ENCODE results near the gene ABCG1.

The ABCG1 gene

GRCh38 chr21:42188663-42189062, 30.3 kb upstream of the ABCG1 start:
- no peak for TF ChIP-seq CTCF (conservative IDR thresholded peaks at IDR 0.05)
- H3K27ac ChIP-seq, result no peak overlapping the region

- TF ChIP-seq CTCF (conservative IDR thresholded peaks at IDR 0.05), result no peak
- no peak overlapping the region for H3K27ac ChIP-seq
Observed at GRCh38 chr21:42189431-42189830, 29.5 kb upstream of the ABCG1 start.

- no peak overlapping the region for H3K27ac ChIP-seq
- TF ChIP-seq CTCF (conservative IDR thresholded peaks at IDR 0.05), result no peak
Observed at GRCh38 chr21:42189860-42190485, 29.0 kb upstream of the ABCG1 start.

- H3K27ac ChIP-seq, result no peak overlapping the region
- TF ChIP-seq CTCF (conservative IDR thresholded peaks at IDR 0.05), result no peak
Observed at GRCh38 chr21:42190486-42190863, 28.5 kb upstream of the ABCG1 start.

GRCh38 chr21:42191064-42191463, 27.9 kb upstream of the ABCG1 start:
- no peak overlapping the region for H3K27ac ChIP-seq
- TF ChIP-seq CTCF (conservative IDR thresholded peaks at IDR 0.05), result no peak

- TF ChIP-seq CTCF (conservative IDR thresholded peaks at IDR 0.05), result no peak
- no peak overlapping the region for H3K27ac ChIP-seq
Observed at GRCh38 chr21:42191696-42192595, 27.0 kb upstream of the ABCG1 start.

GRCh38 chr21:42193131-42193671, 25.7 kb upstream of the ABCG1 start:
- no peak for TF ChIP-seq CTCF (conservative IDR thresholded peaks at IDR 0.05)
- H3K27ac ChIP-seq, result no peak overlapping the region

All from VCaP (cell line).